ENCODE measurements around the gene IL6ST.

Gene IL6ST

GRCh38 chr5:55896663-55897062, 98.1 kb downstream of the IL6ST start:
- Histone ChIP-seq H3K4me3 (ENCODE audit: low read depth, low read length) (no peak overlapping the region), H3K27ac (ENCODE audit: extremely low read depth, low read depth, low read length) (no peak overlapping the region), H3K9me3 (ENCODE audit: control insufficient read depth, insufficient read depth, low read depth, low read length) (no peaks in the 10 kb centered on the region), H3K36me3 (ENCODE audit: control insufficient read depth in 2 of 2, insufficient read depth in 1 of 2, low read length in 2 of 2) (no peaks in the 10 kb centered on the region), H3K4me1 (ENCODE audit: control insufficient read depth, insufficient read depth, low read length) (no peaks in the 10 kb centered on the region)
- no peak for TF ChIP-seq ZNF114 (tag by site-specific recombination; IDR thresholded peaks at IDR 0.05)
- TF ChIP-seq, protein P1, sequence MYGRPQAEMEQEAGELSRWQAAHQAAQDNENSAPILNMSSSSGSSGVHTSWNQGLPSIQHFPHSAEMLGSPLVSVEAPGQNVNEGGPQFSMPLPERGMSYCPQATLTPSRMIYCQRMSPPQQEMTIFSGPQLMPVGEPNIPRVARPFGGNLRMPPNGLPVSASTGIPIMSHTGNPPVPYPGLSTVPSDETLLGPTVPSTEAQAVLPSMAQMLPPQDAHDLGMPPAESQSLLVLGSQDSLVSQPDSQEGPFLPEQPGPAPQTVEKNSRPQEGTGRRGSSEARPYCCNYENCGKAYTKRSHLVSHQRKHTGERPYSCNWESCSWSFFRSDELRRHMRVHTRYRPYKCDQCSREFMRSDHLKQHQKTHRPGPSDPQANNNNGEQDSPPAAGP (tag by site-specific recombination; IDR thresholded peaks at IDR 0.05): peak; percentile 56
- no peak for TF ChIP-seq ZSCAN16 (tag by site-specific recombination; IDR thresholded peaks at IDR 0.05)
- TF ChIP-seq, protein P2, sequence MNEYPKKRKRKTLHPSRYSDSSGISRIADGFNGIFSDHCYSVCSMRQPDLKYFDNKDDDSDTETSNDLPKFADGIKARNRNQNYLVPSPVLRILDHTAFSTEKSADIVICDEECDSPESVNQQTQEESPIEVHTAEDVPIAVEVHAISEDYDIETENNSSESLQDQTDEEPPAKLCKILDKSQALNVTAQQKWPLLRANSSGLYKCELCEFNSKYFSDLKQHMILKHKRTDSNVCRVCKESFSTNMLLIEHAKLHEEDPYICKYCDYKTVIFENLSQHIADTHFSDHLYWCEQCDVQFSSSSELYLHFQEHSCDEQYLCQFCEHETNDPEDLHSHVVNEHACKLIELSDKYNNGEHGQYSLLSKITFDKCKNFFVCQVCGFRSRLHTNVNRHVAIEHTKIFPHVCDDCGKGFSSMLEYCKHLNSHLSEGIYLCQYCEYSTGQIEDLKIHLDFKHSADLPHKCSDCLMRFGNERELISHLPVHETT (tag by site-specific recombination; IDR thresholded peaks at IDR 0.05): no peak
- TF ChIP-seq ZNF214 (tag by site-specific recombination; IDR thresholded peaks at IDR 0.05; ENCODE audit: borderline replicate concordance): no peak
- TF ChIP-seq, protein P3, sequence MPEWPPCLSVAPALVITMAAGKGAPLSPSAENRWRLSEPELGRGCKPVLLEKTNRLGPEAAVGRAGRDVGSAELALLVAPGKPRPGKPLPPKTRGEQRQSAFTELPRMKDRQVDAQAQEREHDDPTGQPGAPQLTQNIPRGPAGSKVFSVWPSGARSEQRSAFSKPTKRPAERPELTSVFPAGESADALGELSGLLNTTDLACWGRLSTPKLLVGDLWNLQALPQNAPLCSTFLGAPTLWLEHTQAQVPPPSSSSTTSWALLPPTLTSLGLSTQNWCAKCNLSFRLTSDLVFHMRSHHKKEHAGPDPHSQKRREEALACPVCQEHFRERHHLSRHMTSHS (tag by site-specific recombination; IDR thresholded peaks at IDR 0.05): no peak
- ChIA-PET CTCF (no interaction called here), POLR2A (no interaction called here)

- Histone ChIP-seq H3K9me3 (ENCODE audit: control insufficient read depth, insufficient read depth, low read depth, low read length) (no peaks in the 10 kb centered on the region), H3K36me3 (ENCODE audit: control insufficient read depth in 2 of 2, insufficient read depth in 1 of 2, low read length in 2 of 2) (no peaks in the 10 kb centered on the region), H3K4me3 (ENCODE audit: low read depth, low read length) (no peak overlapping the region), H3K27ac (ENCODE audit: extremely low read depth, low read depth, low read length) (no peak overlapping the region), H3K4me1 (ENCODE audit: control insufficient read depth, insufficient read depth, low read length) (no peaks in the 10 kb centered on the region)
- ChIA-PET CTCF (interaction anchor here (0.6 to 0.7 kb wide), 3 partner anchors 14 to 339 kb away, joined by 3 to 4 read pairs (median 3); no protein-coding TSS in a partner anchor), POLR2A (no interaction called here)
- TF ChIP-seq ZNF133 (tag by site-specific recombination; IDR thresholded peaks at IDR 0.05): 0 out of 2 replicates have a peak, but pooled peaks have one; percentile 0
- no peak for TF ChIP-seq ZNF549 (tag by site-specific recombination; IDR thresholded peaks at IDR 0.05)
These were observed 98.5 kb downstream of the IL6ST start for GRCh38 chr5:55896238-55896637.

DNA sequence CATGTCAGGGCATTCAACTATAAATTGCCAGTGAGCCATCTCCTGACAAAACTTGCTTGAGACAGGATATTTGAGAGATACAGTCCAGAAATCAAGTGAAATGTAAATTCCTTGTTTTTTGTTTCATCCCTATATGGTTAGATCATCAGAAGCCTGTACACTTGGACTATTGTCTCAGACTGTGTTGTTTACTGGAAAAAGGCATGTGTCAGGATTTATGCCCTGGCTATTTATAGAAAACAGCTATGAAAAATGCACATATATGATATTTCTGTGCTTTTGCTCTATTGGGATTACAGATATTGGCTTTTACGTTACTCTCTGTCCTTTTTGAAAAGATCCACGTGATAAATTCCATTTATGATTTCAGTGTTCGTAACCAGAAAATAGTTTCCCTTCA, 99.4 kb downstream of the IL6ST start:
- TF ChIP-seq ZNF174 (tag by site-specific recombination; IDR thresholded peaks at IDR 0.05) (no peak), ZNF239 (tag by site-specific recombination; IDR thresholded peaks at IDR 0.05) (no peak), ZNF707 (tag by site-specific recombination; IDR thresholded peaks at IDR 0.05) (no peak), REPIN1 (tag by site-specific recombination; IDR thresholded peaks at IDR 0.05; ENCODE audit: low read depth) (no peak), ZNF426 (tag by site-specific recombination; IDR thresholded peaks at IDR 0.05) (no peak), ZNF837 (tag by site-specific recombination; IDR thresholded peaks at IDR 0.05) (no peak), ZNF544 (tag by site-specific recombination; IDR thresholded peaks at IDR 0.05) (no peak), ELK4 (IDR thresholded peaks at IDR 0.05; ENCODE audit: borderline replicate concordance, low read depth, low read length) (no peak), ZBTB17 (tag by site-specific recombination; IDR thresholded peaks at IDR 0.05) (no peak), ZFP69B (tag by site-specific recombination; IDR thresholded peaks at IDR 0.05) (no peak)
- TF ChIP-seq, protein P4, sequence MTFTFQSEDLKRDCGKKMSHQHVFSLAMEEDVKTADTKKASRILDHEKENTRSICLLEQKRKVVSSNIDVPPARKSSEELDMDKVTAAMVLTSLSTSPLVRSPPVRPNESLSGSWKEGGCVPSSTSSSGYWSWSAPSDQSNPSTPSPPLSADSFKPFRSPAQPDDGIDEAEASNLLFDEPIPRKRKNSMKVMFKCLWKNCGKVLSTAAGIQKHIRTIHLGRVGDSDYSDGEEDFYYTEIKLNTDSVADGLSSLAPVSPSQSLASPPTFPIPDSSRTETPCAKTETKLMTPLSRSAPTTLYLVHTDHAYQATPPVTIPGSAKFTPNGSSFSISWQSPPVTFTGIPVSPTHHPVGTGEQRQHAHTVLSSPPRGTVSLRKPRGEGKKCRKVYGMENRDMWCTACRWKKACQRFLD (tag by site-specific recombination; IDR thresholded peaks at IDR 0.05): no peak
- no peak overlapping the region for H3K4me3 ChIP-seq (ENCODE audit: low read depth, low read length)
- H3K9me3 ChIP-seq (ENCODE audit: control insufficient read depth, insufficient read depth, low read depth, low read length): no peaks in the 10 kb centered on the region
- ChIA-PET CTCF (interaction anchor here (0.6 to 0.7 kb wide), 3 partner anchors 13 to 339 kb away, joined by 3 to 4 read pairs (median 3); no protein-coding TSS in a partner anchor), POLR2A (no interaction called here)
- no peak overlapping the region for H3K27ac ChIP-seq (ENCODE audit: extremely low read depth, low read depth, low read length)
- no peaks in the 10 kb centered on the region for H3K36me3 ChIP-seq (ENCODE audit: control insufficient read depth in 2 of 2, insufficient read depth in 1 of 2, low read length in 2 of 2)
- H3K4me1 ChIP-seq (ENCODE audit: control insufficient read depth, insufficient read depth, low read length): no peaks in the 10 kb centered on the region

Data from HEK293 (cell line).